Heart left ventricle (tissue), 13 donors: Measurements from ENCODE around the gene PRXL2A.

Experiments used
- CTCF ChIP-seq, 12 donors: fragments of 200-600 bp; sonication (generic) in 4 of 12; IDR thresholded peaks; one replicate each; pipeline versions ENCODE4 v1.5.0 to v1.8.0; 2018 to 2022; ENCODE audit warnings: antibody characterized with exemption in 12 of 12, mild to moderate bottlenecking in 5 of 12
- POLR2A ChIP-seq, 2 donors: fragments of 450-650 bp; IDR thresholded peaks; one replicate each; pipeline ENCODE4 v1.6.1; 2017; ENCODE audit warnings: antibody characterized with exemption in 2 of 2, mild to moderate bottlenecking in 2 of 2, moderate library complexity in 2 of 2
- donor health status: ischemic (EF 13 %, LVEDD 7.1; RV severe dilation, severe dysfunction).
- donor health status: DM: no; HTN: yes; CAD: no.
- donor health status: DM: no; HTN: no; CAD: no.
- donor health status: ischemic (EF 25% LVEDD 6.9; RV normal size, moderate dysfunction).
- donor health status: ischemic (EF 25% LVEDD 5.7; RV mildly dilated, moderate dysfunction).
- donor health status: ischemic (EF 35%, LVEDD 5.7; RV mildly dilated, moderate dysfunction).
- donor health status: nonischemic (EF 11% LVEDD 7.7; RV severe dilation, severe dysfunction).
- donor health status: DM: yes; HTN: yes; CAD: no.
- donor health status: PGD.
- donor health status: ischemic (EF 29% LVEDD 5.4; RV normal size, mild dysfunction).
- donor health status: nonischemic (EF 23%, LVEDD 6.1; RV moderate dilation, normal function).

DNA sequence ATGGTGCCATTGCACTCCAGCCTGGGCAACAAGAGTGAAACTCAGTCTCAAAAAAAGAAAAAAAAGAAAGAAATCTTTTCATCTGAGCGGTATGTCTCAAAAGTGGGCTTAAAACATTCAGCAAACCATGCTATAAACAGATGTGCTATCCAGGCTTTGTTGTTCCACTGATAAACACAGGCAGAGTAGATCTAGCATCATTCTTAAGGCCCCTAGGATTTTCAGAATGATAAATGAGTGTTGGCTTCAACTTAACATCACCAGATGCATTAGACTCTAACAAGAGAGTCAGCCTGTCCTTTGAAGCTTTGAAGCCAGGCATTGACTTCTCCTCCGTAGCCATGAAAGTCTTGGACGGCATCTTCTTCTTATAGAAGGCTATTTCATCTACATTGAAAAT lies 28.6 kb upstream of the PRXL2A start:
- TF ChIP-seq CTCF (IDR thresholded peaks at IDR 0.05) = no peak
- no peak for TF ChIP-seq POLR2A (IDR thresholded peaks at IDR 0.05)
